Lung (tissue), 12 donors: ENCODE measurements around the gene IL17RD. TPM values are rescaled to one million over a fixed set of nuclear protein-coding genes. Genes with fewer than 3 reads are reported as not detected.

Experiments
- ATAC-seq: fragments of 200-7000 bp; cut with Tn5 transposase; one replicate; pipeline ENCODE4 v1.9.1; 2020; ENCODE audit warnings: moderate number of reproducible peaks; ENCODE audit not compliant: insufficient read depth, low FRiP score
- DNase-seq, 3 donors: peaks; one replicate each; pipeline ENCODE4 v3.0.0-alpha.2; 2013 to 2017
- H3K27ac ChIP-seq, 2 donors: one replicate each; pipeline ENCODE4 v1.5.1; 2013; ENCODE audit warnings: mild to moderate bottlenecking in 2 of 2, moderate library complexity in 2 of 2, control low read depth in 1 of 2, inconsistent platforms in 1 of 2, low read depth in 1 of 2, low read length in 1 of 2
- H3K27me3 ChIP-seq, 3 donors: one replicate each; pipeline ENCODE4 v1.5.1; 2013; ENCODE audit warnings: low read length in 2 of 3; ENCODE audit not compliant: control insufficient read depth in 3 of 3, insufficient read depth in 3 of 3
- H3K36me3 ChIP-seq, 4 donors: one replicate each; pipeline ENCODE4 v1.5.1; 2013; ENCODE audit warnings: low read length in 4 of 4, mild to moderate bottlenecking in 1 of 4, moderate library complexity in 1 of 4; ENCODE audit not compliant: control insufficient read depth in 4 of 4, insufficient read depth in 4 of 4
- H3K4me1 ChIP-seq, 5 donors: one replicate each; pipeline ENCODE4 v1.5.1; 2013; ENCODE audit warnings: low read length in 5 of 5, mild to moderate bottlenecking in 2 of 5, moderate library complexity in 1 of 5; ENCODE audit not compliant: control insufficient read depth in 5 of 5, insufficient read depth in 5 of 5
- H3K4me3 ChIP-seq: one replicate; pipeline ENCODE4 v1.5.1; 2013; ENCODE audit warnings: mild to moderate bottlenecking, control low read depth, moderate library complexity
- H3K9ac ChIP-seq, 2 donors: one replicate each; pipeline ENCODE4 v1.5.1; 2013; ENCODE audit warnings: low read length in 2 of 2, control low read depth in 1 of 2; ENCODE audit not compliant: insufficient read depth in 1 of 2
- H3K9me3 ChIP-seq, 4 donors: one replicate each; pipeline ENCODE4 v1.5.1; 2013; ENCODE audit warnings: low read length in 3 of 4, mild to moderate bottlenecking in 1 of 4, moderate library complexity in 1 of 4; ENCODE audit not compliant: control insufficient read depth in 4 of 4, insufficient read depth in 3 of 4
- WGBS, 2 donors: extraction: QIAGEN DNeasy Blood & Tissue Kit; methylation state at CpG; one replicate each; pipeline ENCODE4 v1.1.7; 2013; 5-methylcytosine and 5-hydroxymethylcytosine counted together
- polyA plus RNA-seq, 2 donors: library from polyadenylated mRNA; stranded (reverse); fragments of 200-250 nt; gene quantifications; one replicate each; pipeline ENCODE4 v1.2.1, GENCODE V29; 2013
- total RNA-seq, 2 donors: library from RNA; depleted of rRNA in 1 of 2; stranded (reverse); fragments of >200 nt in 1 of 2; gene quantifications; one replicate each; pipeline ENCODE4 v1.2.1, GENCODE V29; 2014 to 2021
- TF ChIP-seq, protein P1 (sequence below): IDR thresholded peaks from 2 replicates; pipeline ENCODE4 v1.5.1; 2012; ENCODE audit warnings: mild to moderate bottlenecking; ENCODE audit errors: control extremely low read depth, extremely low read depth
- donor health status: control.
- donor health status: control.
- donor health status: Bipolar disorder and iron deficiency.
- donor health status: healthy.
- donor health status: DM: yes; HTN: yes; CAD: no.

IL17RD gene
- total and polyA plus RNA-seq, 4 donors = 0.22 to 4.8 (median 1.1) TPM

DNA sequence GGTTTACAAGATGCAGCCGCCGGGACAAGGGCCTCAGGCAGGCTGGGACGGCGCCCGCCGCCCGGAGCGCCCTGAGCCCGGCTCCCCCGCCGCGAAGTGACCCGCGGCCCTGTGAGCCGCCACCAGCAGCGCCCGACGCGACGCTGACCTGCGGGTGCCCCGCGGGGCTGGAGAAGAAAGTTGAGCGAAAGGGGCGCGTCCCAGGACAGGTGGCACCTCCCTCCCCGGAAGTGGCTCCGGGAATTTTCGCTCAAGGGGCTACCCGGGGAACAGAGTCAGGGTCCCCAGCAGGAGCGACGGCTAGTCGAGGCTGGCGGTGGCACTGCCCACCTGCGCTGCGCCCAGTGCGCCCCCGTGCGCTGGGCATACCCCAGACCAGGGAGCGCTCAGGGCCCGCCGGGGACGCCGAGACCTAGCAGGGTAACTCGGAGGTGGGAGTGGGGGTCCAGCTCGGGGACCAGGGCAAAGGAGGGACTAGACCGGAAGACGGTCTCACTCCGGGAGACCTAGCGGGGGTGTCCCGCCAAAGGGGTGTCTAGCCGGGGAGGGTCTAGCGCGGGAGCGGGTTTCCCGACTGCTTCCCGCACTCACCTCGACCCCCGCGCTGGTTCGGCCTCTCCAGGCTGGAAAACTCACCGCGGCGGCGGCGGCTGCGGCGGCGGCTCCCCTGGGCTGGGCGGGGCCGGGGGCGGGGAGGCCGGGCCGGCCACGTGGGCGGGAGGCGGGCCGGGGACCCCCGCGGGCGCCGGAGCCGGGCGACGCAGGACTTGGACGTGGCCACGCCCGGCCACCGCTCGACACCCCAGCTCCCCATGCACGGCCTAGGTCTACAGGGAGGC is 86.3 kb downstream of the IL17RD start:
- peak; percentile 49 to 71 (median 63) for DNase-seq
- 0 to 1% methylated on average over 55 to 91 of the region's 91 CpGs for WGBS, 2 donors
- peaks cover 0 to 4% (median 0%) of the 10 kb centered on the region in 5 donors for H3K4me1 ChIP-seq
- TF ChIP-seq, protein P1, sequence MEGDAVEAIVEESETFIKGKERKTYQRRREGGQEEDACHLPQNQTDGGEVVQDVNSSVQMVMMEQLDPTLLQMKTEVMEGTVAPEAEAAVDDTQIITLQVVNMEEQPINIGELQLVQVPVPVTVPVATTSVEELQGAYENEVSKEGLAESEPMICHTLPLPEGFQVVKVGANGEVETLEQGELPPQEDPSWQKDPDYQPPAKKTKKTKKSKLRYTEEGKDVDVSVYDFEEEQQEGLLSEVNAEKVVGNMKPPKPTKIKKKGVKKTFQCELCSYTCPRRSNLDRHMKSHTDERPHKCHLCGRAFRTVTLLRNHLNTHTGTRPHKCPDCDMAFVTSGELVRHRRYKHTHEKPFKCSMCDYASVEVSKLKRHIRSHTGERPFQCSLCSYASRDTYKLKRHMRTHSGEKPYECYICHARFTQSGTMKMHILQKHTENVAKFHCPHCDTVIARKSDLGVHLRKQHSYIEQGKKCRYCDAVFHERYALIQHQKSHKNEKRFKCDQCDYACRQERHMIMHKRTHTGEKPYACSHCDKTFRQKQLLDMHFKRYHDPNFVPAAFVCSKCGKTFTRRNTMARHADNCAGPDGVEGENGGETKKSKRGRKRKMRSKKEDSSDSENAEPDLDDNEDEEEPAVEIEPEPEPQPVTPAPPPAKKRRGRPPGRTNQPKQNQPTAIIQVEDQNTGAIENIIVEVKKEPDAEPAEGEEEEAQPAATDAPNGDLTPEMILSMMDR = no peak
- H3K27ac ChIP-seq = peak overlapping the region in 1 of 2 donors; percentile 24
- ATAC-seq = peak; percentile 81
- H3K9ac ChIP-seq = peak overlapping the region in 1 of 2 donors; percentile 49
- no peaks in the 10 kb centered on the region for H3K36me3 ChIP-seq
- peak overlapping the region; percentile 68 for H3K4me3 ChIP-seq
- H3K9me3 ChIP-seq = no peaks in the 10 kb centered on the region
- H3K27me3 ChIP-seq = peaks cover 0 to 10% (median 3%) of the 10 kb centered on the region in 3 donors

DNA sequence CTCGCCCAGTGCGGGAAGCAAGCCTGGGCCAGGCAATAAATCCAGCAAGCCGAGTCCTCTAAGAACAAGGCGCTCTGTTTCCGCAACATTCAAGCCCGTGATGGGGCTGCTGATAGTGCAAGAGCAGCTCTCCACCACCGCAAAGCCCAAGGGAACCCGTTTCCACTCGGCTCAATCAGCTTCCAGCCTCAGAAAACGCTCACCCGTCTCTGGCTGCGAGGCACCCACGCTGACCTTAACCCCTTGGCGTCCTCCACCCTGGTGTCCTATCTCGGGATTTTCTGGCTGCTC is 86.9 kb downstream of the IL17RD start:
- Histone ChIP-seq H3K27me3 (peaks cover 0 to 10% (median 3%) of the 10 kb centered on the region in 3 donors), H3K9ac (peak overlapping the region in 1 of 2 donors; percentile 64), H3K27ac (peak overlapping the region in 1 of 2 donors; percentile 24), H3K4me1 (peaks cover 0 to 4% (median 0%) of the 10 kb centered on the region in 5 donors), H3K9me3 (no peaks in the 10 kb centered on the region), H3K36me3 (no peaks in the 10 kb centered on the region), H3K4me3 (peak overlapping the region; percentile 68)
- DNase-seq = peak; percentile 49 to 69 (median 55)
- TF ChIP-seq, protein P1 = no peak
- peak; percentile 35 for ATAC-seq
- 1 to 2% methylated on average over 15 of the region's 15 CpGs for WGBS, 2 donors

DNA sequence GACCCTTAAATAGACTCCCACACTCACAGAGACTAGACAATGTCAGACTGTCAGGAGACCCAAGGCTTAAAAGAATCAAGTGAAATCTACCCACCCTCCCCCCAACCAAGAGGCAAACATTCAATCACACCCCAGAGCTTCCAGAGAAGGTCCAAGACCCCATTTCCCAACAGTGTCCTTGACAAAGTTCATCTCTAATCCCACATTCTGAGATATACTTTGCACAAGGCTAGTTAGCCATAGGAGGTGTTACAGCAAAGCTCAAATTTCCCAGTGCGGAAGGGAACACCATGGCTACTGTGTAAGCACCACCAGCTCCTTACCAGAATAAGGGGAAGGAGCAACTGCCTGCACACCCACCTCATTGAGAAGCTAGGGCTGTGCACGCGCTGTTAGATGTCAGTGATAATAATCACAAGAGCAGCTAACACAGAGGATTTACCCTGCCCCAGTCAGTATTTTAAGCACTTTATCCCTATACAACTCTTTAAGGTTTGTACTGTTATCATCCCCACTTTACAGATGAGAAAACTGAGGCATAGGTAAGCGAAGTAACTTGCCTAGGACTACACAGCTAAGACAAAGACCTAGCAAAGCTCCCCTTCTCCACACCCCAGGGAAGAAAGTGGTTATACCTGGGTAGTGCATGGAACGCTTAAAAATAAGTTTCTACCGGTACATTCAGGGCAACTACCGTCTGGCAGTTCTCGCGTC is 87.4 kb downstream of the IL17RD start:
- Histone ChIP-seq H3K4me3 (no peak overlapping the region), H3K36me3 (no peaks in the 10 kb centered on the region), H3K4me1 (peaks cover 0 to 4% (median 0%) of the 10 kb centered on the region in 5 donors), H3K9me3 (no peaks in the 10 kb centered on the region), H3K27ac (no peak overlapping the region), H3K27me3 (peaks cover 0 to 10% (median 3%) of the 10 kb centered on the region in 3 donors), H3K9ac (peak overlapping the region in 1 of 2 donors; percentile 64)
- 38 to 42% methylated on average over 9 of the region's 9 CpGs for WGBS, 2 donors
- TF ChIP-seq, protein P1 = no peak
- ATAC-seq (no peak), DNase-seq (no peak)
